SK-N-SH treated with all-trans-retinoic acid at 6 μM for 48 hours (cell line): ENCODE measurements around the gene LRRK1.

Experiments
- ATAC-seq: fragments of 200-7000 bp; cut with Tn5 transposase; 3 replicates; pipeline ENCODE4 v1.9.1; 2020; ENCODE audit warnings: mild to moderate bottlenecking, moderate library complexity
- ARNTL ChIP-seq: fragments of 450-650 bp; formaldehyde crosslinking; IDR thresholded peaks from 2 replicates; pipeline ENCODE4 v1.5.0; 2020; ENCODE audit warnings: low read depth, mild to moderate bottlenecking, moderate library complexity, borderline replicate concordance
- CSDC2 ChIP-seq: fragments of 250-450 bp; sonication (Bioruptor Pico); IDR thresholded peaks from 2 replicates; pipeline ENCODE4 v1.5.0; 2020; ENCODE audit warnings: mild to moderate bottlenecking, moderate library complexity
- ESRRG ChIP-seq: fragments of 250-450 bp; sonication (Bioruptor Pico); IDR thresholded peaks from 2 replicates; pipeline ENCODE4 v1.6.1; 2021; ENCODE audit warnings: mild to moderate bottlenecking
- GLIS3 ChIP-seq: fragments of 250-450 bp; sonication (Bioruptor Pico); IDR thresholded peaks from 2 replicates; pipeline ENCODE4 v1.5.0; 2020; ENCODE audit warnings: mild to moderate bottlenecking, moderate library complexity
- ISL1 ChIP-seq: fragments of 250-450 bp; sonication (Bioruptor Pico); IDR thresholded peaks from 2 replicates; pipeline ENCODE4 v2.1.2; 2022; ENCODE audit warnings: mild to moderate bottlenecking, moderate library complexity
- OSR1 ChIP-seq: fragments of 250-450 bp; sonication (Bioruptor Pico); IDR thresholded peaks from 2 replicates; pipeline ENCODE4 v1.8.0; 2022; ENCODE audit warnings: moderate library complexity, mild to moderate bottlenecking, inconsistent platforms
- PPARA ChIP-seq: fragments of 250-450 bp; sonication (Bioruptor Pico); IDR thresholded peaks from 2 replicates; pipeline ENCODE4 v1.5.0; 2020; ENCODE audit warnings: mild to moderate bottlenecking, borderline replicate concordance
- RARB ChIP-seq: fragments of 250-450 bp; sonication (Bioruptor Pico); IDR thresholded peaks from 2 replicates; pipeline ENCODE4 v1.8.0; 2021; ENCODE audit warnings: mild to moderate bottlenecking, moderate library complexity
- SNAI2 ChIP-seq: fragments of 250-450 bp; sonication (Bioruptor Pico); IDR thresholded peaks from 2 replicates; pipeline ENCODE4 v1.5.0; 2020; ENCODE audit warnings: mild to moderate bottlenecking, moderate library complexity
- TCF4 ChIP-seq: fragments of 250-450 bp; sonication (Bioruptor Pico); IDR thresholded peaks from 2 replicates; pipeline ENCODE4 v1.8.0; 2021; ENCODE audit warnings: mild to moderate bottlenecking, moderate library complexity, borderline replicate concordance
- TOX ChIP-seq: fragments of 250-450 bp; sonication (Bioruptor Pico); IDR thresholded peaks from 2 replicates; pipeline ENCODE4 v1.8.0; 2021; ENCODE audit warnings: mild to moderate bottlenecking, moderate library complexity, borderline replicate concordance
- ZC3H10 ChIP-seq: fragments of 250-450 bp; sonication (Bioruptor Pico); IDR thresholded peaks from 2 replicates; pipeline ENCODE4 v1.5.1; 2021; ENCODE audit warnings: mild to moderate bottlenecking, moderate library complexity
- ZFP3 ChIP-seq: fragments of 250-450 bp; sonication (Bioruptor Pico); IDR thresholded peaks from 2 replicates; pipeline ENCODE4 v1.5.0; 2020; ENCODE audit warnings: mild to moderate bottlenecking, moderate library complexity
- ZFP30 ChIP-seq: fragments of 450-650 bp; formaldehyde crosslinking; IDR thresholded peaks from 2 replicates; pipeline ENCODE4 v1.5.0; 2022; ENCODE audit warnings: mild to moderate bottlenecking, moderate library complexity
- ZNF565 ChIP-seq: fragments of 450-650 bp; formaldehyde crosslinking; conservative IDR thresholded peaks from 2 replicates; pipeline ENCODE4 v1.5.0; 2020; ENCODE audit warnings: low read depth, mild to moderate bottlenecking, moderate library complexity
- ZNF70 ChIP-seq: fragments of 450-650 bp; formaldehyde crosslinking; IDR thresholded peaks from 2 replicates; pipeline ENCODE4 v1.5.0; 2020; ENCODE audit warnings: mild to moderate bottlenecking, moderate library complexity
- ZNF8 ChIP-seq: fragments of 450-650 bp; formaldehyde crosslinking; IDR thresholded peaks from 2 replicates; pipeline ENCODE4 v1.5.0; 2020; ENCODE audit warnings: mild to moderate bottlenecking, moderate library complexity
- TF ChIP-seq, protein P1 (sequence below): fragments of 250-450 bp; sonication (Bioruptor Pico); IDR thresholded peaks from 2 replicates; pipeline ENCODE4 v1.8.0; 2020; ENCODE audit warnings: mild to moderate bottlenecking, moderate library complexity, borderline replicate concordance
- TF ChIP-seq, protein P2 (sequence below): fragments of 250-450 bp; sonication (Bioruptor Pico); IDR thresholded peaks from 2 replicates; pipeline ENCODE4 v1.5.1; 2020; ENCODE audit warnings: low read depth, mild to moderate bottlenecking, moderate library complexity
- TF ChIP-seq, protein P3 (sequence below): fragments of 250-450 bp; sonication (Bioruptor Pico); IDR thresholded peaks from 2 replicates; pipeline ENCODE4 v1.5.1; 2021; ENCODE audit warnings: mild to moderate bottlenecking, moderate library complexity
- TF ChIP-seq, protein P4 (sequence below): fragments of 250-450 bp; sonication (Bioruptor Pico); IDR thresholded peaks from 2 replicates; pipeline ENCODE4 v1.5.0; 2020; ENCODE audit warnings: mild to moderate bottlenecking, moderate library complexity
- TF ChIP-seq, protein P5 (sequence below): fragments of 250-450 bp; sonication (Bioruptor Pico); IDR thresholded peaks from 2 replicates; pipeline ENCODE4 v1.8.0; 2021; ENCODE audit warnings: low read depth, mild to moderate bottlenecking, moderate library complexity, borderline replicate concordance

Gene LRRK1

DNA sequence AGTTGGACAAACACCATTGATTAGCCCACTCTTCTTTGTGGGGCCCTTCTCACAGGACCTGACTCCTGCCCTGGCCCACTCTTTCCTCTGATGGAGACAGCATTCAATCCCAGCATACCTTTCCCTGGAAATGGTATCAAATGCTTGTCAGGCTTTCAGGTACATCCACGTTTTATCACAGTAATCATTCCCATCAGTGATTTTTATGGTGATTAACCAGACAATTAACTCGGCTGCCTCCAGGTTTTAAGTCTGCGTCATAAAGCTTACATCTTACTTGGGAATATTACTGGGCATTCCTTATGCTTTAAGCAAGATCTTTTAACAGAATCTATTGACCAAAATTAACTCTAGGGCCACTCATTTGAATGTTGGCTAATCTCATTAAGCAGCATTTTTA lies 33.4 kb downstream of the LRRK1 start:
- TF ChIP-seq, protein P1, sequence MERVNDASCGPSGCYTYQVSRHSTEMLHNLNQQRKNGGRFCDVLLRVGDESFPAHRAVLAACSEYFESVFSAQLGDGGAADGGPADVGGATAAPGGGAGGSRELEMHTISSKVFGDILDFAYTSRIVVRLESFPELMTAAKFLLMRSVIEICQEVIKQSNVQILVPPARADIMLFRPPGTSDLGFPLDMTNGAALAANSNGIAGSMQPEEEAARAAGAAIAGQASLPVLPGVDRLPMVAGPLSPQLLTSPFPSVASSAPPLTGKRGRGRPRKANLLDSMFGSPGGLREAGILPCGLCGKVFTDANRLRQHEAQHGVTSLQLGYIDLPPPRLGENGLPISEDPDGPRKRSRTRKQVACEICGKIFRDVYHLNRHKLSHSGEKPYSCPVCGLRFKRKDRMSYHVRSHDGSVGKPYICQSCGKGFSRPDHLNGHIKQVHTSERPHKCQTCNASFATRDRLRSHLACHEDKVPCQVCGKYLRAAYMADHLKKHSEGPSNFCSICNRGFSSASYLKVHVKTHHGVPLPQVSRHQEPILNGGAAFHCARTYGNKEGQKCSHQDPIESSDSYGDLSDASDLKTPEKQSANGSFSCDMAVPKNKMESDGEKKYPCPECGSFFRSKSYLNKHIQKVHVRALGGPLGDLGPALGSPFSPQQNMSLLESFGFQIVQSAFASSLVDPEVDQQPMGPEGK (CRISPR knock-in tag) = no peak
- TF ChIP-seq GLIS3 (no peak), CSDC2 (no peak), ARNTL (CRISPR knock-in tag) (no peak), TOX (CRISPR knock-in tag) (no peak), ZNF70 (CRISPR knock-in tag) (no peak), ZNF565 (CRISPR knock-in tag) (no peak), SNAI2 (CRISPR knock-in tag) (no peak), OSR1 (CRISPR knock-in tag) (no peak), TCF4 (CRISPR knock-in tag) (no peak)
- TF ChIP-seq, protein P2, sequence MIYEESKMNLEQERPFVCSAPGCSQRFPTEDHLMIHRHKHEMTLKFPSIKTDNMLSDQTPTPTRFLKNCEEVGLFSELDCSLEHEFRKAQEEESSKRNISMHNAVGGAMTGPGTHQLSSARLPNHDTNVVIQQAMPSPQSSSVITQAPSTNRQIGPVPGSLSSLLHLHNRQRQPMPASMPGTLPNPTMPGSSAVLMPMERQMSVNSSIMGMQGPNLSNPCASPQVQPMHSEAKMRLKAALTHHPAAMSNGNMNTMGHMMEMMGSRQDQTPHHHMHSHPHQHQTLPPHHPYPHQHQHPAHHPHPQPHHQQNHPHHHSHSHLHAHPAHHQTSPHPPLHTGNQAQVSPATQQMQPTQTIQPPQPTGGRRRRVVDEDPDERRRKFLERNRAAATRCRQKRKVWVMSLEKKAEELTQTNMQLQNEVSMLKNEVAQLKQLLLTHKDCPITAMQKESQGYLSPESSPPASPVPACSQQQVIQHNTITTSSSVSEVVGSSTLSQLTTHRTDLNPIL (CRISPR knock-in tag) = no peak
- TF ChIP-seq, protein P3, sequence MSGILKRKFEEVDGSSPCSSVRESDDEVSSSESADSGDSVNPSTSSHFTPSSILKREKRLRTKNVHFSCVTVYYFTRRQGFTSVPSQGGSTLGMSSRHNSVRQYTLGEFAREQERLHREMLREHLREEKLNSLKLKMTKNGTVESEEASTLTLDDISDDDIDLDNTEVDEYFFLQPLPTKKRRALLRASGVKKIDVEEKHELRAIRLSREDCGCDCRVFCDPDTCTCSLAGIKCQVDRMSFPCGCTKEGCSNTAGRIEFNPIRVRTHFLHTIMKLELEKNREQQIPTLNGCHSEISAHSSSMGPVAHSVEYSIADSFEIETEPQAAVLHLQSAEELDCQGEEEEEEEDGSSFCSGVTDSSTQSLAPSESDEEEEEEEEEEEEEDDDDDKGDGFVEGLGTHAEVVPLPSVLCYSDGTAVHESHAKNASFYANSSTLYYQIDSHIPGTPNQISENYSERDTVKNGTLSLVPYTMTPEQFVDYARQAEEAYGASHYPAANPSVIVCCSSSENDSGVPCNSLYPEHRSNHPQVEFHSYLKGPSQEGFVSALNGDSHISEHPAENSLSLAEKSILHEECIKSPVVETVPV = no peak
- ATAC-seq = no peak

DNA sequence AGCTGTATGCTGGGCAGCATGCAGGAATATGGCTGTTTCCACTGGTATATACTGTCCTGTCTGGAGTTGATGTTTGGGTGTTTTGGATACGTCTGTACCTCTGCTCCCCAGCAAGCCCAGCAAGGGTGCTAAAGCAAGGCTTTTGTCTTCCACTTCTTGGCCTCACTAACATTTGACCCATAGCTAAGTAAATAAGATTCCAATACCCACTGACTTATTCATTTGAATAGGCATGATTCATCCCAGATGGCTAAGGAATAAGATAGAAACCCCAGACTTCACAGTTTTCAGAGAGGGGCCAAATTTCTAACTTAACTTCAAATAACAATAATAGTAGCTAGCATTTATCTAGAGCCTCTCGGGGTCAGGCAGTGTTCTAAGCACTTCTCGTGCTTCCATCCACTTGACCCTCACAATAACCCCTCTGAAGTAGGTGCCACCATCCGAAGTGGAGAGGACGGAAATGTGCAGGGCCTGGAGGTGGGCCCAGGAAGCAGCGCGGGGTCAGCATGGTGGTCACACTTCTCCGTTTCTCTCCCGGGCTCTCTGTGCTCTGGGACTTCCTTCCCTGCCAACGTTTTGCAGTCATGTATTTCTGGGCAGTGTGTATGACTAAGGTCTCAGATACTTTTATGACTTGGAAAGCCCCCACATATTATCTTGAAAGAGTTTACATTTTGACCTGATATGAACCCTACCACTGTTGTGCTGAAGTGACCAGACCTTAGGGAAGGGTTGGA lies 39.3 kb downstream of the LRRK1 start:
- peak; percentile 79 for ATAC-seq
- TF ChIP-seq SNAI2 (CRISPR knock-in tag) = no peak
- no peak for TF ChIP-seq CSDC2
- no peak for TF ChIP-seq ZFP3 (CRISPR knock-in tag)
- TF ChIP-seq, protein P3 = no peak
- TF ChIP-seq, protein P4, sequence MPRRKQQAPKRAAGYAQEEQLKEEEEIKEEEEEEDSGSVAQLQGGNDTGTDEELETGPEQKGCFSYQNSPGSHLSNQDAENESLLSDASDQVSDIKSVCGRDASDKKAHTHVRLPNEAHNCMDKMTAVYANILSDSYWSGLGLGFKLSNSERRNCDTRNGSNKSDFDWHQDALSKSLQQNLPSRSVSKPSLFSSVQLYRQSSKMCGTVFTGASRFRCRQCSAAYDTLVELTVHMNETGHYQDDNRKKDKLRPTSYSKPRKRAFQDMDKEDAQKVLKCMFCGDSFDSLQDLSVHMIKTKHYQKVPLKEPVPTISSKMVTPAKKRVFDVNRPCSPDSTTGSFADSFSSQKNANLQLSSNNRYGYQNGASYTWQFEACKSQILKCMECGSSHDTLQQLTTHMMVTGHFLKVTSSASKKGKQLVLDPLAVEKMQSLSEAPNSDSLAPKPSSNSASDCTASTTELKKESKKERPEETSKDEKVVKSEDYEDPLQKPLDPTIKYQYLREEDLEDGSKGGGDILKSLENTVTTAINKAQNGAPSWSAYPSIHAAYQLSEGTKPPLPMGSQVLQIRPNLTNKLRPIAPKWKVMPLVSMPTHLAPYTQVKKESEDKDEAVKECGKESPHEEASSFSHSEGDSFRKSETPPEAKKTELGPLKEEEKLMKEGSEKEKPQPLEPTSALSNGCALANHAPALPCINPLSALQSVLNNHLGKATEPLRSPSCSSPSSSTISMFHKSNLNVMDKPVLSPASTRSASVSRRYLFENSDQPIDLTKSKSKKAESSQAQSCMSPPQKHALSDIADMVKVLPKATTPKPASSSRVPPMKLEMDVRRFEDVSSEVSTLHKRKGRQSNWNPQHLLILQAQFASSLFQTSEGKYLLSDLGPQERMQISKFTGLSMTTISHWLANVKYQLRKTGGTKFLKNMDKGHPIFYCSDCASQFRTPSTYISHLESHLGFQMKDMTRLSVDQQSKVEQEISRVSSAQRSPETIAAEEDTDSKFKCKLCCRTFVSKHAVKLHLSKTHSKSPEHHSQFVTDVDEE (CRISPR knock-in tag) = no peak
- TF ChIP-seq OSR1 (CRISPR knock-in tag) = no peak
- TF ChIP-seq TOX (CRISPR knock-in tag) = no peak
- TF ChIP-seq ZC3H10 = no peak
- no peak for TF ChIP-seq ISL1 (CRISPR knock-in tag)
- TF ChIP-seq GLIS3 = no peak
- TF ChIP-seq ZNF565 (CRISPR knock-in tag) = no peak
- no peak for TF ChIP-seq RARB (CRISPR knock-in tag)
- TF ChIP-seq ZNF70 (CRISPR knock-in tag) = no peak
- no peak for TF ChIP-seq ARNTL (CRISPR knock-in tag)
- TF ChIP-seq ESRRG = no peak
- no peak for TF ChIP-seq ZFP30 (CRISPR knock-in tag)
- TF ChIP-seq, protein P5, sequence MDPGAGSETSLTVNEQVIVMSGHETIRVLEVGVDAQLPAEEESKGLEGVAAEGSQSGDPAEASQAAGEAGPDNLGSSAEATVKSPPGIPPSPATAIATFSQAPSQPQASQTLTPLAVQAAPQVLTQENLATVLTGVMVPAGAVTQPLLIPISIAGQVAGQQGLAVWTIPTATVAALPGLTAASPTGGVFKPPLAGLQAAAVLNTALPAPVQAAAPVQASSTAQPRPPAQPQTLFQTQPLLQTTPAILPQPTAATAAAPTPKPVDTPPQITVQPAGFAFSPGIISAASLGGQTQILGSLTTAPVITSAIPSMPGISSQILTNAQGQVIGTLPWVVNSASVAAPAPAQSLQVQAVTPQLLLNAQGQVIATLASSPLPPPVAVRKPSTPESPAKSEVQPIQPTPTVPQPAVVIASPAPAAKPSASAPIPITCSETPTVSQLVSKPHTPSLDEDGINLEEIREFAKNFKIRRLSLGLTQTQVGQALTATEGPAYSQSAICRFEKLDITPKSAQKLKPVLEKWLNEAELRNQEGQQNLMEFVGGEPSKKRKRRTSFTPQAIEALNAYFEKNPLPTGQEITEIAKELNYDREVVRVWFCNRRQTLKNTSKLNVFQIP (CRISPR knock-in tag) = no peak
- TF ChIP-seq TCF4 (CRISPR knock-in tag) = no peak
- no peak for TF ChIP-seq PPARA (CRISPR knock-in tag)
- TF ChIP-seq ZNF8 (CRISPR knock-in tag) = no peak
- TF ChIP-seq, all 23 proteins: peak for 0
